Stomach smooth muscle (tissue), 2 donors: ENCODE results near the gene TGFBR1.

Source experiments
- H3K27ac ChIP-seq: one replicate; pipeline ENCODE4 v1.7.0; 2013; ENCODE audit warnings: mild to moderate bottlenecking, low read length, inconsistent platforms
- H3K27me3 ChIP-seq, 2 donors: one replicate each; pipeline ENCODE4 v1.7.0; 2013; ENCODE audit warnings: low read length in 2 of 2; ENCODE audit not compliant: insufficient read depth in 2 of 2, control insufficient read depth in 1 of 2
- H3K36me3 ChIP-seq, 2 donors: one replicate each; pipeline ENCODE4 v1.7.0; 2013; ENCODE audit warnings: low read length in 2 of 2; ENCODE audit not compliant: control insufficient read depth in 2 of 2, insufficient read depth in 2 of 2
- H3K4me1 ChIP-seq: one replicate; pipeline ENCODE4 v1.7.0; 2013; ENCODE audit warnings: low read length; ENCODE audit not compliant: control insufficient read depth, insufficient read depth
- H3K4me3 ChIP-seq, 2 donors: one replicate each; pipeline ENCODE4 v1.7.0; 2013; ENCODE audit warnings: low read length in 2 of 2
- H3K9ac ChIP-seq, 2 donors: one replicate each; pipeline ENCODE4 v1.7.0; 2013; ENCODE audit warnings: low read length in 2 of 2, mild to moderate bottlenecking in 1 of 2
- H3K9me3 ChIP-seq, 2 donors: one replicate each; pipeline ENCODE4 v1.7.0; 2013; ENCODE audit warnings: low read length in 2 of 2; ENCODE audit not compliant: control insufficient read depth in 2 of 2
- donor health status: healthy.
- donor health status: Pancreatic carcinoma.

TGFBR1 gene

DNA sequence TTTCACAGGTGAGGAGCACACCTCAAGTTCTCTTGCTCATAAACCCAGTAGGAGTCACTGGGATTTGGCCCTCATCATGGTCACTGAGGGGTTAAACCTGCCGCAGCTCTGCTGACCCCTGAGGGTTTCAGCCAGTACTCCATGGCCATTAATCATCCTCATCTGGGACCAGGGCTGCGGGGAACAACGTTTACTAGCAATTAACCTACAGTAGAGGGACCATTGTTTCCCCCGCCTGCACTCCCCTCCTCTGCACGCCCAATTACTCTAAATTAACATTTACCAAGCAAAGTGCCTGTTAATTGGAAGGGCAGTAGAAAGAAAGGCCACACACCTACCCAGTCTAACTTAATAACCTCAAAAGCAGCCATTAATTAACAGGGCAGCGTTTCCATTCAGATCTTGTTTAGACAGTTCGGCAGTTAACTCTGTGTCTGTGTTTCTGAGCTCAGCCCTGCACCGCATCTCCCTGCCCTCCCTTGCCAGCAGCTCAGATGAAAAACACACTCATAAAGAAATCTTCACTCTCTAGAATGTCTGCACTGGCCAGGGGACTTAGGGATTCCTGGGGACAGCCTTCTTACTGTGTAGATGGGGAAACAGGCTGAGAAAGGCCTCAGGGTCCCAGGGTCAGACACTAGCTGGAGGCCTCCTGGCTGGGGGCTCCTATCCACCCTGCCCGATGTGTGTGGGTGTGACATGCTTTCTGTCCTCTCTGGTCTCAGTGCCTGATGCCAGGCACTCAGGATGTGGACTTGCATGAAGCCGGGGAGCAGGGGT, 65.3 kb downstream of the TGFBR1 start:
- Histone ChIP-seq H3K36me3 (no peaks in the 10 kb centered on the region), H3K9me3 (no peaks in the 10 kb centered on the region), H3K4me3 (no peak overlapping the region), H3K27me3 (peaks cover 0 to 16% of the 10 kb centered on the region in 2 donors), H3K9ac (no peak overlapping the region), H3K27ac (no peak overlapping the region), H3K4me1 (no peaks in the 10 kb centered on the region)

DNA sequence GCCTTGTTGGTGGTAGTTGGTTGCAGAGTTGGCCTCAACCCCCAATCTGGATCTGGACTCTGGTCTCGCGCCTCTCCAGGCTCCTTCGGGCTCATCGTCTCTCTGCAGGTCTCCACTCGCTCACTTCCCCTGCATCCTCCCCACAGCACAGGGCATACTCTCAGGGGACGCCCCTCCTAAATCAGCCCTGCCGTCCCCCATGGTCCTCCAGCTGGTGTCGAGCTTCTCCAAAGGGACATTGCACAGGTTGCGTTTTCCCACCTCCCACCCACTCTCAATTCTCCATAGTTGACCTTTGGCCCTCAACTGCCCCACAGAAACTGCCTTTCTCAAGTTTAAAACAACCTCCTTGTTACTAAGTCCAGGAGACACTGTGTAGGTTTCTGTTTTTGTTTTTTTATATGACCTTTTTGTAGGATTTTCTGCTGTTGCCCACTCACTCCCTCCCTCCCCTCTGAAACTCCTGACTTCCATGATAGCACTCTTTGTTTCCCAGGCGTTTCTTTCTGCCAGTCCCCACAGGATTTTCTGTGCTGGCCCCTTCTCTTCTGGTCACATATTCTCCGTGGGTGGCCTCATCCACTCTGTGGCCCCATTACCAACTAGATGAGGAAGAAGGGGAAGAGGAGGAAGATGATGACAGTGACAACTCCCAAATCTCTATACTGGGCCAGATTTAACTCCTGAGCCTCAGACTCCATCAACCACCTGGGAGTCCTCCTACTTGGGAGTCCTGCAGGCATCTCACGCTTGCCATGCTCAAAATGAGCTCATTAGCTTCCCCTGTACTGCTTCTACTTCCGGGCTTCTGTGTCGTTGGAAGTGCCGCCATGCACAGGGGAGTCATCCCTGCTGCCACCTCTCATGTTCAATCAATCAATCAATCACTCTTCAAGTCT, 66.6 kb downstream of the TGFBR1 start:
- no peaks in the 10 kb centered on the region for H3K4me1 ChIP-seq
- H3K4me3 ChIP-seq, result no peak overlapping the region
- H3K27ac ChIP-seq, result no peak overlapping the region
- H3K9ac ChIP-seq, result no peak overlapping the region
- H3K9me3 ChIP-seq, result no peaks in the 10 kb centered on the region
- peaks cover 0 to 16% of the 10 kb centered on the region in 2 donors for H3K27me3 ChIP-seq
- H3K36me3 ChIP-seq, result no peaks in the 10 kb centered on the region

DNA sequence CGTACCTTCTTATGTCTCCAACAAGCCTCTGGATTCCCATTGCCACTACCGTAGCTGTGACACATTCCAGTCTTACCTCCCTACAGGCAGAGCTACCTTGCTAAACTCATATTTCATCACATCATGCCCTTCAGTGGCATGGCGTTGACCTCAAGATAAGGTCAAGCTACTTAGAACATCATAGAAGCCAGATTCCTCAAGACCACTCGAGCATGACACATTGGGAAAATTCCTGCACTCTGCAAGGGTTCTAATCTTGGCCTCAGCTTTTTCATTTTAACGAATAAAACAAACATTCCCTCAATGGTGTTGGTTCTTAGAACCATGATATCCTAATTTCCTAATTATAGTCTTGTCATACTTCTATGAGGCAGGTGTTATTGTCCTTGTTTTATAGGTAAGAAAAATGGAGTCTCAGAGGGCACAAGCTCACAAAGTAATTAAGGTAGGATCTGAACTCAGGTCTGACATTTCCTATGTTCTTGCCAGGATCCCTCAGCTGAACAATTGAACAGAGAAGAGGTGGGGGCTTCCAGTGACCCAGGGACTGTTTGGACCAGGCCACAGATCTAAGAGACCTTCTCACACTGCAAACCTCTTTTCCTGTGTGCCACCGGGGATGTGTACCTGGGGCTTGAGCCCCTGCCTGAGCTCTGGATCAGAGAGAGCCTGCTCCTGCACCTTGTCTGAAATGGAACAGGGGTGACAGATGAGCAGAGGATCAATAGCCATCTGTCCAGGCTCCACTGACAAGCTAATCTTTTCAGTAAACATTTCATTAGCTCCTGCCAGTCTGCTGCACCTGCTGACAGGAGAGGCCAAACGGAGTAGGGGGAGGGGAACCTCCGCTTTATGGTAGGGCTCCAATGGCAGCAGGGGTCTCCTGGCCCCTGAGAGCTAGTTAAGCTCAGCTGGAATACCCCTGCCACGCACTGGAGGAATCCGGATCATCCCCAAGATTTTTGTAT, 67.5 kb downstream of the TGFBR1 start:
- Histone ChIP-seq H3K36me3 (no peaks in the 10 kb centered on the region), H3K27ac (no peak overlapping the region), H3K9me3 (no peaks in the 10 kb centered on the region)

DNA sequence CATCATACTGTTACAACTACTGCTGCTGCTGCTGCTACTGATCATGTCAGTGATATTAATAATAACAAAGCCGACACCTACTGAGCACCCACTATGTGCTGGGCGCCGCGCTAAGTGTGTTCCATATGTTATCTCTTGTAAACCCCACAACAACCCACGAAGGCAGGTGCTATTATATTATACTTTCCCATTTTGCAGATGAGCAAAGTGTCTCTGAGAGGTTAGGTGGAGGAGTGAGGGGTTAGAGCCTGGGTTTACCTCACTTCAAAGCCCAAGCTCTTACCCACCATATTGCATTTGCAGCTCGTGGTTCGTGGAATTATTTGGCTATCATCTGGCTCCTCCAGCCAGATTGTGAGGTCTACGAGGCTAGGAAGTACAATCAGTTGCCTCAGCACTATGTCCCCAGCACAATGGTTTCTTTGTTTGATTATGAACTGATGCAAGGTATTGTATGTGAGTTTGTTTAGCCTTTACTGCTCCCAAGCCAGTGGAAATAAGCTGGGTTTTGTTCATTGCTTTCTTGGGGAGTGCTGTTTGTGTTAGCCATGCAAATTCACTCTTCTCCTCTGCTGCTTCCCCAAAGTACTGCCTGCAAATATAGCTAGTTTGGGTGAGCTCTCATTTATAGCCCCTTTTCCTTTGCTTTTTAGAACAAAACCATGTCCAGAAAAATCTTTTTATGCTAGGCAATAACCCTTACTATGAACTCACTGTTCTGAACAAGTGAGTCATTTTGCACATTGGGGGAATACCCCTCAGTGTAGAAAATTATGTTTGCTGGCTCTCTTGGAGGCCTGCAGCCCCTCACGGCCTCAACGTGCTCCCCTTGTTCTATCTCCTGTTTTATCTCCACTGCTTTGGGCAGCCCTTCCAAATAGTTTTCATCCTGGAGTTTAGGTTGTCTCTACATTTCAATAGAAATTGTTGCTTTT, 68.9 kb downstream of the TGFBR1 start:
- Histone ChIP-seq H3K9me3 (no peaks in the 10 kb centered on the region), H3K27ac (no peak overlapping the region), H3K9ac (no peak overlapping the region), H3K36me3 (no peaks in the 10 kb centered on the region), H3K4me3 (no peak overlapping the region), H3K4me1 (no peaks in the 10 kb centered on the region), H3K27me3 (peaks cover 0 to 11% of the 10 kb centered on the region in 2 donors)

More for the DNA sequence above, 67.5 kb downstream of the TGFBR1 start:
- Histone ChIP-seq H3K4me1 (no peaks in the 10 kb centered on the region), H3K4me3 (no peak overlapping the region), H3K27me3 (peaks cover 0 to 16% of the 10 kb centered on the region in 2 donors), H3K9ac (no peak overlapping the region)

DNA sequence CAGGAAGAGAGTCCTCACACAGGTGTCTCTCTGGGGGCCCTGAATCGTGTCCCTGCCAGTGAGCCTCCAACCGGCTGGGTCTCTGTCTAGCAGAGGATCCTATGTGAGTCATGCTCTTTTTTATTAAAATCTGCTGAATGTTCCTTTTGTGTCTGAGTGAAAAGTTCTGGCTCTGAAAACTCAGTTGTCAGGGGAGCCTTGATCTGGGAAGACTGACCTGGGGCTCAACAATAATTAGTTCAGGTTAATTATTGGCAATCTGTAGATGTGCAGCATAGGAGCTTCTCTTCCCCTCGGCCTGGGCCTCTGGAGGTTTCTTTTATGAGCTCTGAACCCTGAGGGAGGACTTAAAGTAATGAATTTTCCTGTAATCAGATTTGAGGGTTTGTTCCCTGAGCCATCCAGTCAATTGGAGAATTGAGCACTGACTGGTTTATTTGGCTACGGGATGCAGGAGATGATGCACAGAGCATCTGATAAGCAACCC, 71.7 kb downstream of the TGFBR1 start:
- Histone ChIP-seq H3K4me3 (no peak overlapping the region), H3K9ac (no peak overlapping the region), H3K4me1 (no peaks in the 10 kb centered on the region), H3K27me3 (peaks cover 0 to 3% of the 10 kb centered on the region in 2 donors), H3K9me3 (no peaks in the 10 kb centered on the region), H3K27ac (no peak overlapping the region), H3K36me3 (no peaks in the 10 kb centered on the region)

DNA sequence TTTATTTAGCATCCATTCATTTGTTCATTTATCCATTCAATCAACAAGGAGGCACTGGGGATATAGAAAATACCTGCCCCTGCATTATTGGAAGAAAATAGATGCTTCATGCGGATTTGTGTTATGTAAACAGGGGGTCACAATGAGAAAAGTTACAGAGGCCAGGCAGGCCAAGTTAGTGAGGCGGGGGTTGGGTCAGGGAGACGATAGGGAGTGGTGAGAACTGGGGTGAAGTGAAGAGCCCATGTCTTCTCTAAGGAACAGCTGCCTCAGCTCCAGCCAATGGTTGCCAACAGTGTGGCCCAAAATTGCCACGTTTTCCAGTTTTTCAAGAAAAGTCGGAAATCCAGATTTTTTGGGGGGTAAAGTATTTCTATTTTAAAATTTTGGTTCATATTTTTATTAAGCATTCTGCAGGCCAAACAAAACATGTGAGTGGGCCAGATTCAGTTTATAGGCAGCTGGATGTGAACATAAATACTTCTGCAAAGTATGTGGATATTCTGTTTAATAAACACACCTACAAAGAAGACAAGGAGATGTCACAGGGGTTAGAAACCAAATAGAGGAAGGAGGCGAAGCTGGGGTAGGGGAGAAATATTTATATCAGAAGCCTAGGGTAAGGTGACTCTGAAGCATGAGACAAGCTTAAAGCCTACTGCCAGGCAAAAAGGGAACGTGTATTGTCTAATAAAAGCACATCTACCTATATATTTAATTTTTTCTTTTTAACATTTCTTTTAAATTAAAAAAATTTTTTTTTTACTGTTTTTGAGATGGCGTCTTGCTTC, 72.9 kb downstream of the TGFBR1 start:
- Histone ChIP-seq H3K36me3 (no peaks in the 10 kb centered on the region), H3K9ac (no peak overlapping the region), H3K27ac (no peak overlapping the region), H3K4me1 (no peaks in the 10 kb centered on the region), H3K4me3 (no peak overlapping the region), H3K27me3 (no peaks in the 10 kb centered on the region), H3K9me3 (no peaks in the 10 kb centered on the region)

DNA sequence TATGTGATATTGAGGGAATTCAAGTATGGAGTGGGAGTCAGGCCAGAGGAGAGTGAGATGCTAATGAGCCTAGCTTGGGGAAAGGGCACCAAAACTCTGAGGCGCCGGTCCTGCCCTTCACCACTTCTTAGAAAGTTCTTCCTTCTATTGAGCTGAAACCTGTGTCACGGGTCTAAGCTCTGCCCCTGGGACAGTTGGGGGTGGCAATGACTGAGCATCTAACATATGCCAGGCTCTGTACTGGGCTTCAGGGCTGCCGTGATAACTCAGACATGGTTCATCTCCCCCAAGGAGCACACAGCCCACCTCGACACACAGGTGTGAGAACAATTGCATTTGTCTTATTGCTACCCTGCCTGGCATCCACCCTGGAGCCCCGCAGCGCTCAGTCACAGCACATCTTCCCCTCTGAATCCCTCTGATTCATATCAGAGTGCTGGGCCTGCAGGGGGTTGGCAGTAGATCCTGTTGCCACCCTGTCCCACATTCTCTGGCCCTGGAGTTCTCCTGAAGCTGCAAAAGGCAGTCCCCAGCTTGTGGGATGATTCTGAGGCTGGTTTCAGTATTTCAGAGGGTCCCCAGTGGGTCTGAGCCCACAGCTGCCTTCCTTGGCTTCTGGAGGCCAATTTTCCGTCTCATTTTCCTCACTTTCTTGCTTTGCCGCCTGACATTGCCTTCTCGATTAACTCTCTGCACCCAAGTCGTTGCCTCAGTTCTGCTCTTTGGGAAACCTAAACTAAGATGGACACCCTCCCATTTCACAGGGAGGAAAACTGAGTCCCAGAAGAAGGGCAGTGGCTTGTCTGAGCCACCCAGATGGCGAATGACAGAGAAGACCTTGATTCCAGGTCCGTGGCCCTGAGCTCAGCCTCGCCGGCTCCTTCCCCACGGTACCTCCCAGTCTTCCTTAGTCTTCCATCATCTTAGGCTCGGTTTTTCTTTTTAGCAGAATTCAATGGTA, 74.3 kb downstream of the TGFBR1 start:
- H3K4me1 ChIP-seq, result peaks cover 4% of the 10 kb centered on the region
- no peaks in the 10 kb centered on the region for H3K9me3 ChIP-seq
- H3K27me3 ChIP-seq, result no peaks in the 10 kb centered on the region
- no peak overlapping the region for H3K9ac ChIP-seq
- no peaks in the 10 kb centered on the region for H3K36me3 ChIP-seq
- no peak overlapping the region for H3K4me3 ChIP-seq
- no peak overlapping the region for H3K27ac ChIP-seq

DNA sequence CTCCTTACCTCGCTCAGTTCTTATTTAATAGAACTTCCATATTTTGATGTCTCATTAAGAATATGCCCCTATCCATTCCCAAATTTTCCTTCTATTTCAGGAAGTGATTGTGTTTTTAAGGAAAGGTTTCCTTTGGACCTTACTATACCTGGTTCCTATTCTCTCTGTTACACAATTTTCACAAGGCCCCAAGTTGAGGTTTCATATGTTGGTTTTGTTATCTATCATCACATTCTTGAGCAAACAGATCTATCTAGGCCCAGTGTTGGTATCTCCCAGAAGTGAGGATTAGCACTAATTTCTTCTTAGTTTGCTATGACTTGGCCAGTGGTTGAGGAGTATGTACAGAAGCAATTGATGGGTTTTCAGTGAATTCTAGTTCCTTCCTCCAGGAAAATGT, 75.3 kb downstream of the TGFBR1 start:
- H3K4me1 ChIP-seq, result peaks cover 13% of the 10 kb centered on the region
- no peaks in the 10 kb centered on the region for H3K36me3 ChIP-seq
- no peak overlapping the region for H3K9ac ChIP-seq

More for the DNA sequence above, 75.3 kb downstream of the TGFBR1 start:
- no peaks in the 10 kb centered on the region for H3K27me3 ChIP-seq
- H3K4me3 ChIP-seq, result no peak overlapping the region
- no peaks in the 10 kb centered on the region for H3K9me3 ChIP-seq
- H3K27ac ChIP-seq, result no peak overlapping the region
